ENCODE measurements around the gene ZNF345.
A peak's percentile ranks its signal among the peaks of the same experiment; 100 is the strongest.

Gene ZNF345

GRCh38 chr19:36849701-36850558 is 746 bp upstream of the ZNF345 start:
- Histone ChIP-seq H3K4me1 (ENCODE audit: control insufficient read depth, insufficient read depth, low read length, poor library complexity, severe bottlenecking) (peaks cover 5% of the 10 kb centered on the region), H3K36me3 (ENCODE audit: control insufficient read depth, insufficient read depth, low read length) (peaks cover 38% of the 10 kb centered on the region), H3K9me3 (ENCODE audit: control insufficient read depth, low read length) (peaks cover 28% of the 10 kb centered on the region), H3K4me3 (ENCODE audit: extremely low read depth, insufficient read depth, low read length, poor library complexity, severe bottlenecking) (peak overlapping the region; percentile 69), H3K27ac (ENCODE audit: low read depth, low read length, severe bottlenecking) (peak overlapping the region; percentile 73)
- WGBS, 2 experiments (ENCODE audit: insufficient coverage in 2 of 2), result 3 to 4% methylated on average over 29 to 34 of the region's 36 CpGs

- H3K4me3 ChIP-seq (ENCODE audit: extremely low read depth, insufficient read depth, low read length, poor library complexity, severe bottlenecking), result peak overlapping the region; percentile 69
- peaks cover 28% of the 10 kb centered on the region for H3K9me3 ChIP-seq (ENCODE audit: control insufficient read depth, low read length)
- H3K4me1 ChIP-seq (ENCODE audit: control insufficient read depth, insufficient read depth, low read length, poor library complexity, severe bottlenecking), result peaks cover 5% of the 10 kb centered on the region
- no CpG with 5 or more reads among the region's 3 CpGs for WGBS, 2 experiments (ENCODE audit: insufficient coverage in 2 of 2)
- H3K36me3 ChIP-seq (ENCODE audit: control insufficient read depth, insufficient read depth, low read length), result peaks cover 45% of the 10 kb centered on the region
- no peak overlapping the region for H3K27ac ChIP-seq (ENCODE audit: low read depth, low read length, severe bottlenecking)
Observed at GRCh38 chr19:36851898-36852297, 1.2 kb downstream of the ZNF345 start.

- H3K36me3 ChIP-seq (ENCODE audit: control insufficient read depth, insufficient read depth, low read length), result peaks cover 29% of the 10 kb centered on the region
- no peak overlapping the region for H3K27ac ChIP-seq (ENCODE audit: low read depth, low read length, severe bottlenecking)
- no peak overlapping the region for H3K4me3 ChIP-seq (ENCODE audit: extremely low read depth, insufficient read depth, low read length, poor library complexity, severe bottlenecking)
- H3K4me1 ChIP-seq (ENCODE audit: control insufficient read depth, insufficient read depth, low read length, poor library complexity, severe bottlenecking), result no peaks in the 10 kb centered on the region
- 97% methylated on average over 6 to 10 of the region's 10 CpGs for WGBS, 2 experiments (ENCODE audit: insufficient coverage in 2 of 2)
- H3K9me3 ChIP-seq (ENCODE audit: control insufficient read depth, low read length), result peaks cover 60% of the 10 kb centered on the region
Observed at GRCh38 chr19:36876993-36877938, 26.6 kb downstream of the ZNF345 start.

DNA sequence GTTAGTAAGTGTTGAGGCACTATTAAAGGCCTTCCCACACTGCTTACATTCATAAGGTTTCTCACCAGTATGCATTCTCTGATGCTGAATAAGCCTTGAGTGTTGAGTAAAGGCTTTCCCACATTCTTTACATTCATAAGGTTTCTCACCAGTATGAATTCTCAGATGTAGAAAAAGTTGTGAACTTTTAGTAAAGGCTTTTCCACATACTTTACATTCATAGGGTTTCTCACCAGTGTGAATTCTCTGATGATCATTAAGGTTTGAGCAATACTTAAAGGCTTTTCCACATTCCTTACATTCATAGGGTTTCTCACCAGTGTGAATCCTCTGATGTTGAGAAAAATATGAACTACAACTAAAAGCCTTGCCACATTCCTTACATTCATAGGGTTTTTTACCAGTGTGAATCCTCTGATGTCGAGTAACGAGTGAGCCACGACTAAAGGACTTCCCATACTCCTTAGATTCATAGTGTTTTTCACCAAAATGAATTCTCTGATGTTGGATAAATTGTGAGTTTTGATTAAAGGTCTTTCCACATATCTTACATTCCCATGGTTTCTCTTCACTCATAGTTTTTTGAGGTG is 41.2 kb downstream of the ZNF345 start:
- H3K4me1 ChIP-seq (ENCODE audit: control insufficient read depth, insufficient read depth, low read length, poor library complexity, severe bottlenecking), result no peaks in the 10 kb centered on the region
- H3K27ac ChIP-seq (ENCODE audit: low read depth, low read length, severe bottlenecking), result no peak overlapping the region
- H3K9me3 ChIP-seq (ENCODE audit: control insufficient read depth, low read length), result peaks cover 70% of the 10 kb centered on the region
- no peak overlapping the region for H3K4me3 ChIP-seq (ENCODE audit: extremely low read depth, insufficient read depth, low read length, poor library complexity, severe bottlenecking)
- 92% methylated on average over 2 of the region's 3 CpGs; no CpG with 5 or more reads in 1 of the 2 experiments for WGBS, 2 experiments (ENCODE audit: insufficient coverage in 2 of 2)
- H3K36me3 ChIP-seq (ENCODE audit: control insufficient read depth, insufficient read depth, low read length), result peaks cover 37% of the 10 kb centered on the region

DNA sequence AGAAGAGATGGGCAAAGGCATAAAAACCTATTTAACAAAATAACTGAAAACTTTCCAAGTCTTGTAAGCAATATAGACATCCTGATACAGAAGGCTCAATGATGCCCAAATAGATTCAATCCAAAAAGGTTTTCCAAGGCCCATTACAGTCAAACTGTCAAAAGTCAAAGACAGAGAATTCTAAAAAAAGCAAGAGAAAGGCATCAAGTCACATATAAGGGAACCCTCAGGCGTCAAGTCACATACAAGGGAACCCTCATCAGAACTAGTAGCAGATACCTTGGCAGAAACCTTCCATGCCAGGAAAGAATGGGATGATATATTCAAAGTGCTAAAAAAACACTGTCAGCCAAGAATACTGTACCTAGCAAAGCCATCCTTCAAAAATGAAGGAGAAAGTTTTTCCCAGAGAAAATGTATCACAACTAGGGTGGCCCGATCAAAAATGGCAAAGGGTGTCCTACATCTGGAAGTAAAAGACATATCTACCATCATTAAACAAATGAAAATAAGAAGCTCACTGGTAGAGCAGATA is 44.2 kb downstream of the ZNF345 start:
- Histone ChIP-seq H3K9me3 (ENCODE audit: control insufficient read depth, low read length) (peaks cover 68% of the 10 kb centered on the region), H3K4me1 (ENCODE audit: control insufficient read depth, insufficient read depth, low read length, poor library complexity, severe bottlenecking) (no peaks in the 10 kb centered on the region), H3K4me3 (ENCODE audit: extremely low read depth, insufficient read depth, low read length, poor library complexity, severe bottlenecking) (no peak overlapping the region), H3K27ac (ENCODE audit: low read depth, low read length, severe bottlenecking) (no peak overlapping the region), H3K36me3 (ENCODE audit: control insufficient read depth, insufficient read depth, low read length) (peaks cover 37% of the 10 kb centered on the region)
- no CpG with 5 or more reads among the region's 2 CpGs for WGBS, 2 experiments (ENCODE audit: insufficient coverage in 2 of 2)

- Histone ChIP-seq H3K4me3 (ENCODE audit: extremely low read depth, insufficient read depth, low read length, poor library complexity, severe bottlenecking) (no peak overlapping the region), H3K27ac (ENCODE audit: low read depth, low read length, severe bottlenecking) (no peak overlapping the region), H3K4me1 (ENCODE audit: control insufficient read depth, insufficient read depth, low read length, poor library complexity, severe bottlenecking) (no peaks in the 10 kb centered on the region), H3K9me3 (ENCODE audit: control insufficient read depth, low read length) (peaks cover 54% of the 10 kb centered on the region), H3K36me3 (ENCODE audit: control insufficient read depth, insufficient read depth, low read length) (peaks cover 15% of the 10 kb centered on the region)
- 85% methylated on average over 3 of the region's 4 CpGs; no CpG with 5 or more reads in 1 of the 2 experiments for WGBS, 2 experiments (ENCODE audit: insufficient coverage in 2 of 2)
Observed at GRCh38 chr19:36898422-36898821, 47.7 kb downstream of the ZNF345 start.

GRCh38 chr19:36915992-36916830 is 65.5 kb downstream of the ZNF345 start, which contains the start of the genes ZNF568 and ZNF829:
Gene ZNF568 (plus strand): TSS chr19:36916332. CDS start chr19:36922771, 6,439 bp downstream.
Gene ZNF829 (minus strand): TSS chr19:36916291. CDS start chr19:36915167, 1,124 bp downstream.
- WGBS, 2 experiments (ENCODE audit: insufficient coverage in 2 of 2), result 17 to 25% methylated on average over 43 to 47 of the region's 57 CpGs
- no peaks in the 10 kb centered on the region for H3K4me1 ChIP-seq (ENCODE audit: control insufficient read depth, insufficient read depth, low read length, poor library complexity, severe bottlenecking)
- H3K9me3 ChIP-seq (ENCODE audit: control insufficient read depth, low read length), result peaks cover 48% of the 10 kb centered on the region
- H3K27ac ChIP-seq (ENCODE audit: low read depth, low read length, severe bottlenecking), result peak within 1 kb of the TSS; percentile 59
- peaks cover 9% of the 10 kb centered on the region for H3K36me3 ChIP-seq (ENCODE audit: control insufficient read depth, insufficient read depth, low read length)
- peak within 1 kb of the TSS; percentile 55 for H3K4me3 ChIP-seq (ENCODE audit: extremely low read depth, insufficient read depth, low read length, poor library complexity, severe bottlenecking)

DNA sequence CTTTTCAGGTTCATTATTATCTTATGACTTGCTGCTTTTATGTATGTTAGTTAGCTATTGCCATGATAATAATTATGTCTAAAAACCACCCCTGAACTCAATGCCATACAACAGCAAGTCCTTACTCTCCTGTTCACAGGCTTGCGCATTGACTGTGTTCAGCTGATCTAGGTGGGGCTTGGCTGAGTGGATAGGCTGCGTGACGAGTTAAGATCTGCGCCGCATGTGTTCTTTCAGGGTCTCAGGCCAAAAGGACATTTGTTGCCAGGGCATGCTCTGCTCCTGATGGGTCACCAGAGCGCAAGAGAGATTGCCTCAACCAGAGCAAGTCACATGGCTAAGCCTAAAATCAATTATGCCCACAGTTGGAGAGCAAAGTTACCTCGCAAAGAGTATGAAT is 66.3 kb downstream of the ZNF345 start:
- Histone ChIP-seq H3K4me3 (ENCODE audit: extremely low read depth, insufficient read depth, low read length, poor library complexity, severe bottlenecking) (peak overlapping the region; percentile 55), H3K27ac (ENCODE audit: low read depth, low read length, severe bottlenecking) (no peak overlapping the region)
- WGBS, 2 experiments (ENCODE audit: insufficient coverage in 2 of 2), result 90 to 91% methylated on average over 4 to 5 of the region's 7 CpGs

DNA sequence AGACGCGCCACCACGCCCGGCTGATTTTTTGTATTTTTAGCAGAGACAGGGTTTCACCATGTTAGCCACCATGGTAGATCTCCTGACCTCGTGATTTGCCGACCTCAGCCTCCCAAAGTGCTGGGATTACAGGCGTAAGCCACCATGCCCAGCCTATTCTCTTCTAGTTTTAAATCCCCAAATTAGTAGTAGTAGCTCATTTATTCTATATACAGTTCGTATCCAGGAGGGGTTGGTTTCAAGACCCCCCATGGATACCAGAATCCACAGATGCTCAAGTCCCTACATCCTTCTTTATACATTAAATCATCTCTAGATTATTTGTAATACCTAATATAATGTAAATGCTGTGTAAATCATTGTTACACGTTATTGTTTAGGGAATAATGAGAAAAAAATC is 67.4 kb downstream of the ZNF345 start:
- Histone ChIP-seq H3K27ac (ENCODE audit: low read depth, low read length, severe bottlenecking) (no peak overlapping the region), H3K36me3 (ENCODE audit: control insufficient read depth, insufficient read depth, low read length) (peaks cover 9% of the 10 kb centered on the region)
- WGBS, 2 experiments (ENCODE audit: insufficient coverage in 2 of 2), result 93 to 97% methylated on average over 6 to 7 of the region's 9 CpGs

More for the DNA sequence above, 66.3 kb downstream of the ZNF345 start:
- Histone ChIP-seq H3K9me3 (ENCODE audit: control insufficient read depth, low read length) (peaks cover 48% of the 10 kb centered on the region), H3K4me1 (ENCODE audit: control insufficient read depth, insufficient read depth, low read length, poor library complexity, severe bottlenecking) (no peaks in the 10 kb centered on the region), H3K36me3 (ENCODE audit: control insufficient read depth, insufficient read depth, low read length) (peaks cover 9% of the 10 kb centered on the region)

More for the DNA sequence above, 67.4 kb downstream of the ZNF345 start:
- no peak overlapping the region for H3K4me3 ChIP-seq (ENCODE audit: extremely low read depth, insufficient read depth, low read length, poor library complexity, severe bottlenecking)
- H3K4me1 ChIP-seq (ENCODE audit: control insufficient read depth, insufficient read depth, low read length, poor library complexity, severe bottlenecking), result no peaks in the 10 kb centered on the region
- peaks cover 41% of the 10 kb centered on the region for H3K9me3 ChIP-seq (ENCODE audit: control insufficient read depth, low read length)

All from mesodermal cell (in vitro differentiated cells).